ENCODE measurements around the gene TRRAP. TPM values are rescaled to one million over a fixed set of nuclear protein-coding genes. Genes with fewer than 3 reads are reported as not detected.
A peak's percentile ranks its signal among the peaks of the same experiment; 100 is the strongest.
"Not testable (repeated sequence)": the region's sequence is repeated elsewhere in the genome, so short reads cannot be mapped to it uniquely, and the experiment has no call there.

The TRRAP gene
- total RNA-seq, 1 donor from 2014 or later = 14.3 TPM

DNA sequence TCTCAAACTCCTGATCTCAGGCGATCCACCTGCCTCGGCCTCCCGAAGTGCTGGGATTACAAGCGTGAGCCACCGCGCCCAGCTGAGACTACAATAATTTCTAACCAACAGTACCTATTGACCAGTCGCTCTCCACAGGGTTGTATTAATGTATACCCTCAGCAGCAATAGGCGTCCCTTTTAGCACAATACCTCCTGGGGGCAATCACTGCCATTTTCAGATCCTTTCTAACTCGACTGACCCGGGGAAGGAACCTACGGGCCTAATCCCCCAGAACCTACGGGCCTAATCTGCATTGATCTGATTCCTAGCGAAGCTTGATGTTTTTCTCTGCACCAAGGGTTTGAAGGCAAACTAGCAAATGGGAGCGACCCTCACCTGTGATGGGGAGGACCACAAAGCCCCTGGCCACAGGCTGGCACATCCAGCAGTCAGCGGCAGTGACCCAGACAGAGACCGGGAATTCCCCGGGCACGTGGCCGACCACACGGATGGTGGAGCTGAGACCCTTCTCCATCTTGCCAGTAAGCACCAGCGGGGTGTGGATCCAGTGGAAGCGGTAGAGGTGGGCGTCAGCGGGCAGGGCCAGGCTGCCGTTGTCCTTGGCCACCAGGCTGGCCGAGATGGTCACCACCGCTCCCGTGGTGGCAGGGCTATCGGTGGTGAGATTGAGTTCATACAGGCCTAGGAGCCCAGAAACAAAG lies 15.5 kb upstream of the TRRAP start:
- ATAC-seq (no peak), DNase-seq (ENCODE audit: missing footprints) (peak; percentile 64)
- intact Hi-C loops (cut with DNase I) = no loop called here

DNA sequence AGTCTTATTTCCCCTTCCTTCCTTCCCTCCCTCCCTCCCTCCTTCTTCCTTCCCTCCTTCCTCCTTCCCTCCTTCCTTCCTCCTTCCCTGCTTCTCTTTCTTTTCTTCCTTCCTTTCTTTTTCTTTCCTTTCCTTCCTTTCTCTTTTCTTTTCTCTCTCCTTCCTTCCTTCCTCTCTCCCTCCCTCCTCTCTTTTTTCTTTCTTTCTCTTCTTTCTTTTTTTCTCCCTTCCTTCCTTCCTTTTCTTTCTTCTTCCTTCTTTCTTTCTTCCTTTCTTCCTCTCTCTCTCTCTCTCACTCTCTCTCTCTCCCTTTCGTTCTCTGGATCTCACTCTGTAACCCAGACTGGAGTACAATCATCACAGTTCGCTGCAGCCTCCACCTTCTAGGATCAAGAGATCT lies 14.7 kb upstream of the TRRAP start:
- DNase-seq (ENCODE audit: missing footprints) (no peak), ATAC-seq (no peak)
- intact Hi-C loops (cut with DNase I) = no loop called here

DNA sequence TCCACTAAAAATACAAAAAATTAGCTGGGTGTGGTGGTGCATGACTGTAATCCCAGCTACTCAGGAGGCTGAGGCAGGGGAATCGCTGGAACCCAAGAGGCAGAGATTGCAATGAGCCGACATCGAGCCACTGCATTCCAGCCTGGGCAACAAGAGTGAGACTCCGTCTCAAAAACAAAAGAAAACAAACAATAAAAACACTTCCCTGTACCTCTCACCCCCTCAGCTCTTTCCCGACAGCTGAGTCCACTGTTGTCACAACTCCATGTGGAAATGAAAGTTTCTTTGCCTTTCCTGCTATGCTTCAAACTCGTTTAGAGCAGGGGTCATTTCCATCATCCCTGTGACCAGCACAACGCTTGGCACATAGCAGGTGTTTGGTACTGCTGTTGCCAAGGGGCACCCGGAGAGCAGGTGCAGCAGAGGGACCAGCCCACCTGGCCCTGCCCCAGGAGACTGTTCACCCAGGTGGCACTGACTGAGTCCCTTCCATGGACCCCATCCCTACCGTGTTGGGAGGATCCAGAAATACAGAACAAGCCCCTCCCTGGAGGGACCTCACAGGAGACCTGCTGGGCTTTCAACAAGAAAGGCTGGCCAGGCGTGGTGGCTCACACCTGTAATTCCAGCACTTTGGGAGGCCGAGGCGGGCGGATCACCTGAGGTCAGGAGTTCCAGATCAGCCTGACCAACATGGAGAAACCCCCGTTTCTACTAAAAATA lies 13.4 kb upstream of the TRRAP start:
- no peak for ATAC-seq
- intact Hi-C loops (cut with DNase I) = no loop called here
- no peak for DNase-seq (ENCODE audit: missing footprints)

DNA sequence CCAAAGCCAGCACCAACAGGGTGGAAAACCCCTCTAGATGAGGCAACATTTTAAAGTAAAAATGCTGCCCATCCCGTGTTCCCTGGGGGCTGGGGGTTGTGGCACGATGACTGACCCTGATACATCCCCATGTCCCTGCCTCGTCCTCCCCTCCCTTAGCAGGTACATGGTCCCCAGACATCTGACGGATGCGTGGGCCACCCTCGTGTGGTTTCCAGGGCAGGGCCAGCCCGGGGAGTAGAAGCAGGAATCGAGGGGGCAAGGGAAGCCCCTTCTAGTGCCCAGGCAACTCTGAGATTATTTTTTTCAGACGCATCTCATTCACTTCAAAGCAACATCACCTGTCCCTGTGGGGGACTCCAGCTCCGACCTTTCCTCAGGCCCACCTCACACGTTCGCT lies 12.0 kb upstream of the TRRAP start:
- DNase-seq (ENCODE audit: missing footprints) (no peak), ATAC-seq (no peak)
- intact Hi-C loops (cut with DNase I) = no loop called here

DNA sequence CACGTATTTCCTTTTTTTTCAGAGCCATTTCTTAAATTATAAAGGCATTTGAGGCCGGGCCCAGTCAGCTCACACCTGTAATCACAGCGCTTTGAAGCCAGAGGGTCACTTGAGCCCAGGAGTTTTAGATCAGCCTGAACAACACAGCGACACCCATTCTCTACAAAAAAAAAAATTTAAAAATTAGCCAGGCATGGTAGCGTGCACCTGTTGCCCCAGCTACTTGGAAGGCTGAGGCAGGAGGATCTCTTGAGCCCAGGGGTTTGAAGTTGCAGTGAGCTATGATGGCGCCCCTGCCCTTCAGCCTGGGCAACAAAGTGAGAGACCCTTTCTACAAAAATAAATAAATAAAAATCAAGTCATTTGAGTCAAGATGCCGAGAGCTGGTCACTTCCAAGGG lies 11.6 kb upstream of the TRRAP start:
- intact Hi-C loops (cut with DNase I) = no loop called here
- ATAC-seq = no peak
- DNase-seq (ENCODE audit: missing footprints) = no peak

DNA sequence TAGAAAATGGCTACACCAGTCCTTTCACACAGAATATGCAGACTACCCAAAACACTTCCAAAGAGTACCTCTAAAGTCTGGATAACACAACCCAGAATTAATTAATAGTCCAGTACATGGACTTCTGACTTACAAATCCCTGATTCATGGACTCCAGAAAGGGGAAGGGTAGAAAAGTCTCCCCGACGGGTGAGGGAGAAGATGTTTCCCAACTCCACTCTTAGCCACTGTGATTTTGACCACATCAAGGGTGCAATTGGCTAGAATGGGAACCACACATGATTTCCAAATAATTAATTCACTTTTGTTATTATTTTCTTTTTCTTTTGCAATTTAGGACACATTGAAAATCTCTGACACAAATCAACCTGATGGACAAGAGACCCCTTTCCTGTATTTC lies 9.9 kb upstream of the TRRAP start:
- ATAC-seq (no peak), DNase-seq (ENCODE audit: missing footprints) (no peak)
- intact Hi-C loops (cut with DNase I) = no loop called here

DNA sequence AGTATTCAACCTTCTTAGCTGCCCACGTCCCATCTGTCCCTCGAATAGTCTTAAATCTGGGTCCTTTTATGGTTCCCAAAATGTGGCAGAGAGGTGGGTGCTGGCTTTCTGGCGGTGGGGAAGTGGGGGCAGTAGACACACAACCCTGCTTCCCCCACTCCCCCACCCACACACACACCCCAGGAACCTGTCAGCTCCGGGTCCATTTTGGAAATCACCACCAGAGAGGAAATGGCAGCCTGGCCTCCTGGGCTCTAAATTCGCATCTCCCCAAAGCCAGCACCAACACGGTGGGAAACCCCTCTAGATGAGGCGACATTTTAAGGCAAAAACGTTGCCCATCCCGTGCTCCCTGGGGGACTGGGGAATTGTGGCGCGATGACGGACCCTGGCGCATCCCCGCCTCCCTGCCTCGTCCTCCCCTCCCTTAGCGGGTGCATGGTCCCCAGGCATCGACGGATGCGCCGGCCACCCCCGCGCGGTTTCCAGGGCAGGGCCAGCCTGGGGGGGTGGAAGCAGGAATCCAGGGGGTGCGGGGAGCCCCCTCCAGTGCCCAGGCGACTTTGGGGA lies 9.2 kb upstream of the TRRAP start:
- ATAC-seq (no peak), DNase-seq (ENCODE audit: missing footprints) (peak; percentile 57)
- intact Hi-C loops (cut with DNase I) = no loop called here

DNA sequence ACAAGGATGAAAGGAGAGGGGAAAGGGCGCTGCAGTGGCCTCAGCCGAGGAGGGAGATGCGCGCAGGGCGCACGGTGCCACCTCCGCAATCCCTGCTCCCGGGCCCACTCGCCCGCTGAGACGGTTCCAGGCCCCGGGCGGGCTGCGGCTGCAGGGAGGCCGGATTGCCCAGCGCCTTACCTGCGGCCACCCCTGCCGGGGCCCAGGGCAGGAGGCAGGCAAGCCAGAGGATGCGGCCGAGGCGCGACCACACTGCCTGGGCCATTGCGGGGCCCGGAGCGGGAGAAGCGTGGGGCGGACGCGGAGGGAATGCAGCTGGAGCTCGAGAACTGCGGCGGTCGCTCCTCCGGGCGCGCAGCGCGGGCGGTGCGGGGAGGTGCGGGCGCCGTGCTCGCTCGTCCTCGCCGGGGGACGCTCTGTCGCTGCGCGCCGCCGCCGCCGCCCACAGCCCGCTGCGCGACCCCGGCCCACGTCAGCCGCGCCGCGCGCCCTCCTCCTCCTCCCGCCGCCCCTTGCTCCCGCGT lies 8.7 kb upstream of the TRRAP start, which contains the start of gene TMEM130:
Gene TMEM130 (minus strand): TSS at position 418 of the 524 bp plus-strand sequence. CDS start 153 bp downstream, at position 265.
- no peak for ATAC-seq
- peak; percentile 52 for DNase-seq (ENCODE audit: missing footprints)
- intact Hi-C loops (cut with DNase I) = no loop called here

DNA sequence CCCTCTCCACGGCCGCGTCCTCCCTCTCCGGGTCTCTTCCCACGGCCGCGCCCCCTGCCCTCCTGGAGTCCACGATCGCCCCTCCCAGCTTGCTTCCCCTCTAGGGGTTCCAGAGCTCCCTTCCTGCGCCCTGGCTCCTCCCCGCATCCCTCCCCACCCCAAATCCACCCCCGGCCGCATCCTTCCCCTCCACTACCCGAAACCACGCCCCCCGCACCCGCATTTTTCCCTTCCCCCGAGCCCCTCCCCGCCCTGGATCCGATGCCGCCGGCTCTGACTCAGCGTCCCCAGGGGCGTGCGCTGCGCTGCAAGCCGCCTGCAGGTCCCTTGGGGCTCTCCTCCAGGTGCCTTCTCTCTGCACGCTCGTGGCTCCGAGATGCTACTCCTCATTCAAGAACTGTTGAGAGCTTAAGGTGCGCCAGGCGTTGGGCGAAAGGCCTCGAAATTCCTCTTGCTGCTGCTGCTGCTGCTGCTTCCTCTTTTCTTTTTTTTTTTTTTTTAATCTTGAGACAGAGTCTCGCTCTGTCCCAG lies 8.1 kb upstream of the TRRAP start:
- ATAC-seq (no peak), DNase-seq (ENCODE audit: missing footprints) (peak; percentile 66)
- intact Hi-C loops (cut with DNase I) = no loop called here

DNA sequence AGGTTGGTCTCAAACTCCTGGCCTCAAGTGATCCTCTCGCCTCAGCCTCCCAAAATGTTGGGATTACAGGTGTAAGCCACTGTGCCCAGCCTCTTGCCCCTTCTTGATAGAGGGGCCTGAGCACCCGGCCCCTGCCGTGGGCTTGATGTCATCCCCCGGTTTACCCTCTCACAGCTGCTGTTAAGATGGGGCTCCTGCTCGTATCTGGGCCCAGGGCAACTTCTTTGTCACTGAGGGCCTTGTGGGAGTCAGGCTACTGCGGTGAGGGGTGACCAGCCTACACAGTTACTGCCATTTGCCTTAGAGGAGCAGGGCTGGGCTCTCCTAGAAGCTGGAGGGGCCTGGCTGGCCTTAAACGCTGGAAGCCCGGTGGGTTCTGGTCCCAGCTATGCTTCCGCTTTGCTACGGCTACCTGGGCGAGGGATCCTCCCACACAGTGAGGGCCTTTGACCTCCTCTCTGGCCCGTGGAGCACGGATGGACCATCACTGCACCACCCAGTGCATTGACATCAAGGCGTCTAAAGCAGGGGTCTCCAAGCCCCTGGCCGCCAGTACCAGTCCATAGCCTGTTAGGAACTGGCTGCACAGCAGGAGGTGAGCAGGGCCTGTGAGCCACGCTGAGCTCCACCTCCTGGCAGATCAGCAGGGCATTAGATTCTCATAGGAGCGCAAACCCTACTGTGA lies 7.4 kb upstream of the TRRAP start:
- DNase-seq (ENCODE audit: missing footprints) = peak; percentile 60
- intact Hi-C loops (cut with DNase I) = no loop called here
- ATAC-seq = no peak

DNA sequence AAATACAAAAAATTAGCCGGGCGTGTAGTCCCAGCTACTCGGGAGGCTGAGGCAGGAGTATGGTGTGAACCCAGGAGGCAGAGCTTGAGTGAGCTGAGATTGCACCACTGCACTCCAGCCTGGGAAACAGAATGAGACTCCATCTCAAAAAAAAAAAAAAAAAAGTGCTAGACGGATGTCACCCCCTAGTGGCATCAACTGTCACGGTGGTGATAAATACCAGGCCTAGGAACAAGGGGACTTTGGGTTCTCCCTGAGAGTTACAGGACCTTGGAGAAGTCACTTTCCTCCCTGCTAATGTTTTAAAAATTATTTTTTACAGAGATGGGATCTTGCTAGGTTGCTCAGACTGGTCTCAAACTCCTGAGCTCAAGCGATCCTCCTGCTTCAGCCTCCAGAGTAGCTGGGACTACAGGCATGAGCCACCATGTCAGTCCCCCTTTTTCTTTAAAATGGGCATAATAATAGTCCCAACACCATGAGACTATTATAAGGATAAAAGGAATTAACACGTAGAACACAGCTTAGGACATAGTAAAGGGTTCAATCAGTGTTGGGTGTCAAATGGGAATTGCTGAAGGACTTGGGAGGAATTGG lies 5.9 kb upstream of the TRRAP start:
- no peak for ATAC-seq
- intact Hi-C loops (cut with DNase I) = no loop called here

DNA sequence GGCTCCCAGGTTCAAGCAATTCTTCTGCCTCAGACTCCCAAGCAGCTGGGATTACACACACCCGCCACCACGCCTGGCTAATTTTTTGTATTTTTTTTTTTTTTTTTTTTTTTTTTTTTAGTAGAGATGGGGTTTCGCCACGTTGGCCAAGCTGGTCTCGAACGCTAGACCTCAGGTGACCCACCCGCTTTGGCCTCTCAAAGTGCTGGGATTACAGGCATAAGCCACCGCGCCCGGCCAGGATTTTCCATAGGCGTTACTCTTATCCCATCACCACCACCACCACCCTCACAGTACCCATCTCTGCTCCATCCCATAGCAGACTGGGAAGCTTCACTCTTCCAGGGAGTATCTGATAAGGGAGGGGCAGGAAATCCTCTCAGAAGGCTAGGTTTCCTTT lies 4.7 kb upstream of the TRRAP start:
- DNase-seq (ENCODE audit: missing footprints); ATAC-seq; intact Hi-C loops (cut with DNase I): not testable (repeated sequence)

More for the DNA sequence above, 5.9 kb upstream of the TRRAP start:
- DNase-seq (ENCODE audit: missing footprints) = no peak

DNA sequence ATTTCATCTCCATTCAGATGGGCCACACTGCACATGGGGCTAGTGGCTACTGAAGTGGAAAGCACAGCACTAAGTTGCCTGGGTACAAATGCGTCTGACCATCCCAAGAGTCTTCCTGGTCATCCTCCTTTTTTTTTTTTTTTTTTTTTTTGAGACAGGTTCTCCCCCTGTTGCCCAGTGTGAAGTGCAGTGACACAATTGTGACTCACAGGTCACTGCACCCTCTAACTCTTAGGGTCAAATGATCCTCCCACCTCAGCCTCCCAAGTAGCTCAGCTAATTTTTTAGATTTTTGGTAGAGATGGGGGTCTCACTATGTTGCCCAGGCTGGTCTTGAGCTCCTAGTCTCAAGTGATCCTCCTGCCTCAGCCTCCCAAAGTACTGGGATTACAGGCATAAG lies 3.4 kb upstream of the TRRAP start:
- no peak for DNase-seq (ENCODE audit: missing footprints)
- no peak for ATAC-seq
- intact Hi-C loops (cut with DNase I) = no loop called here

DNA sequence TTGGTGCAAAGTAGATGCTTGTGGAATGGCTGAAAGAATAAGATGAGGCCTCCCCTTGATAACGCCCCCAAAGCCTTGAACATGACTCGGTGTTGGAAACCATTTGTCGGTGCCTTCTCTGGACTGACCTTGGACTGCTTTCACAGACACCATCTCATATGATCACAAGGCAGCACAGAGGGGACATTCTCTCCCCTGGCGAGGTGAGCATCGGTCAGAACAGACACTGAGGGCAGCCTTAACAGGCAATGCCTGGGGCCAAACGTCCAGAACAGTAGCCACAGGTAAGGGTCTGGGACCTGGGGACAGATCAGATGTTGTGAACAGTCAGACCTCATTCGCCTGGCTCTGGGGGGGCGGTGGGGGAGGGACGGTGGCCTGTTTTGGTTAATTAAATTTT lies 2.8 kb upstream of the TRRAP start:
- intact Hi-C loops (cut with DNase I) = no loop called here
- DNase-seq (ENCODE audit: missing footprints) (no peak), ATAC-seq (no peak)

DNA sequence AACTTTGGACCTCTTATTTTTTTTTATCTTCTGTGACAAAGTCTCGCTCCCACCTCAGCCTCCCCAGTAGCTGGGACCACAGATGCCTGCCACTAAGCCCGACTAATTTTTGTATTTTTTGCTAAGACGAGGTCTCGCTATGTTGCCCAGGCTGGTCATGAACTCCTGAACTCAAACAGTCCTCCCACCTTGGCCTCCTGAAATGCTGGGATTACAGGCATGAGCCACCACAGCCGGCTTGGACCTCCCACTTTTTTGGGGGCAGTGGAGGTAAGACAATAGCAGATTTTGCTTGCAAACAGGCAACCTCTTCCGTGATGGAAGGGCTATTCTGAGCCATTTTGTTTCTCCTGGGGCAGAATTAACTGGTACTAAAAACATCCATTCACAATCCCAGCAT lies 1.2 kb upstream of the TRRAP start:
- DNase-seq (ENCODE audit: missing footprints) (no peak), ATAC-seq (no peak)
- intact Hi-C loops (cut with DNase I) = no loop called here

DNA sequence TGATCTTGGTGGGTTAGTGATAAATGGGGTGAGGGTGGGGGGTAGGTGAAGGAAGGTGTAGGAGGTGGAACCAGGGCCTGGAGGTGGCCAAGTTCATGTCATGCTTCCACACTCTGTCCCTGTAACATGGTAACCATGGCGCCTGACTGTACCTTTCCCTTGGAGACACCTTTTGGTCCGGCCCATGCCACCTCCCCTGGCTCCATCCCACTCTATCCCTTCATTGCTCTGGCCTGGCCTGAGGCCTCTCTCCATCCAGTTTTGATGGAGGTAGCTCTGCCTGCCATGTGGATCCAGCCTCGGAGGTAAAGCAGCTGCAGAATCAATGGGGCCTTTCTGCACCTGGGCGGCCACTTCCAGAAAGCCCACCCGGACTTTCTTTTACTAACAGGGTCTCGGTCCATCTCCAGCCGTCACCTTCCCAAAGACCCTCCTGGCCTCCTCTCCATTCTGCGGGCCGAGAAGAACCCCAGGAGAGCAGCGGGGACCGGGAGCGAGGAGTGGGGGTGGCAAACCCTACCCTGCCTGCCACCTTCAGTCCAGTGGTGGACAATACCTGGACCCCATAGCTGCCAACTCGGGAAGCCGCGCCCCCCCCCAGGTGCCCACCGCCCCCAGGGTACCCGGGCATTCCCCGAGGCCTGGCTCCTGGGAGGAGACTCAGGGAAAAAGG lies 504 bp upstream of the TRRAP start:
- intact Hi-C loops (cut with DNase I) = no loop called here
- no peak for ATAC-seq
- DNase-seq (ENCODE audit: missing footprints) = no peak

DNA sequence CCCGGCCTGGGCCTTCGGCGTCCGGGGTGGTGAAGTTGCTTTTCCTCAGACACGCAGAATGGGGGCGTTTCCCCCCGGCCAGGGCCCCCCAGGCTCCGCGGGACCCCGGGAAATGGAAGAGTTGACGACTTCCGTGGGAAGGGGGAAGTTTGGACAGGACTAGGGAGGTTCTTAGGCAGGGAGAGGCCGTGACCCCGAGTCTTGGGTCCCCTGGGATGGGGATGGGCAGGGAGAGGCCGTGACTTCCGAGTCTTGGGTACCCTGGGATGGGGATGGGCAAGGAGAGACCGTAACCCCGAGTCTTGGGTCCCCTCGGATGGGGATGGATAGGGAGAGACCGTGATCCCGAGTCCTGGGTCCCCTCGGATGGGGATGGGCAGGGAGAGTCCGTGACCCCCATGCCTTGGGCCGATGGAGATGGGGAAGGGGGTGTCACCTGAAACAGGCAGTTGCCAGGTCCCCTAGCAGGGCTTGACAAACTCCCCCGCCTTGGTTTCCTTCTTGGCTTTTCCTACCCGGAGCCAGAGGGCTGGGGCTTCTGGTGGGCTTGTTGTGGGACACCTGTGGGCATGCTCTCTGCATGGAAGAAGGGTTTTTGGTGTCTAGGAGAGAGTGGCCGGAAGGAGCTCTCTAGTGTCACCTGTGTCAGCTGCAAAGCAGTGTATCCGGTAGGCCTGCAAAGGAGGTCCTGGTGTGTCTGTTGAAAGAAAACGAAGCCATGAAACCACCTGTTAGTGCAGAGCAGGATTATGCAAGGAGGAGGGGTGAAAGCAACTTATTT lies 1.1 kb downstream of the TRRAP start:
- DNase-seq (ENCODE audit: missing footprints) = no peak
- intact Hi-C loops (cut with DNase I) = no loop called here
- ATAC-seq = peak; percentile 10

DNA sequence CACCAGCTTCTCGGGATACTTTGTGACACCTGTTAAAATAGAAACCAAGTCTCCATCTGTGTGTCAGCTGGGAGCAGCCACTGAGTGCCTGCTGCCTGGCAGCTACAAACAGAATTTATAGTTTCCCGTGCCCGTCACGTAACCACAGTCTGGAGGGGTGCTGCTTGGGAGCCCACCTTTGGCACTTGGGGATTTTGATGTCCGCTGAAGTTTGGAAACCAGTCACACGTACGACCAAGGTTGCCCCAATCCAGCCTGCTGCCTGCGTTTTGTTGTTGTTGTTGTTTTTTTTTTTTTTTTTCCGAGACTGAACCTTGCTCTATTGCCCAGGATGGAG lies 1.6 kb downstream of the TRRAP start:
- DNase-seq (ENCODE audit: missing footprints) (no peak), ATAC-seq (no peak)
- intact Hi-C loops (cut with DNase I) = no loop called here

Measured in Right ventricle myocardium inferior (tissue), 1 donor.